NCI-H345 treated with DMSO at 0.1 percent for 48 hours (cell line): ENCODE measurements around the gene ZSWIM6.

ENCODE experiments used
- DNase-seq: peaks from one replicate; lab custom pipeline; 2025; ENCODE audit not compliant: unreplicated experiment; lab: John Stamatoyannopoulos, UW

The ZSWIM6 gene

DNA sequence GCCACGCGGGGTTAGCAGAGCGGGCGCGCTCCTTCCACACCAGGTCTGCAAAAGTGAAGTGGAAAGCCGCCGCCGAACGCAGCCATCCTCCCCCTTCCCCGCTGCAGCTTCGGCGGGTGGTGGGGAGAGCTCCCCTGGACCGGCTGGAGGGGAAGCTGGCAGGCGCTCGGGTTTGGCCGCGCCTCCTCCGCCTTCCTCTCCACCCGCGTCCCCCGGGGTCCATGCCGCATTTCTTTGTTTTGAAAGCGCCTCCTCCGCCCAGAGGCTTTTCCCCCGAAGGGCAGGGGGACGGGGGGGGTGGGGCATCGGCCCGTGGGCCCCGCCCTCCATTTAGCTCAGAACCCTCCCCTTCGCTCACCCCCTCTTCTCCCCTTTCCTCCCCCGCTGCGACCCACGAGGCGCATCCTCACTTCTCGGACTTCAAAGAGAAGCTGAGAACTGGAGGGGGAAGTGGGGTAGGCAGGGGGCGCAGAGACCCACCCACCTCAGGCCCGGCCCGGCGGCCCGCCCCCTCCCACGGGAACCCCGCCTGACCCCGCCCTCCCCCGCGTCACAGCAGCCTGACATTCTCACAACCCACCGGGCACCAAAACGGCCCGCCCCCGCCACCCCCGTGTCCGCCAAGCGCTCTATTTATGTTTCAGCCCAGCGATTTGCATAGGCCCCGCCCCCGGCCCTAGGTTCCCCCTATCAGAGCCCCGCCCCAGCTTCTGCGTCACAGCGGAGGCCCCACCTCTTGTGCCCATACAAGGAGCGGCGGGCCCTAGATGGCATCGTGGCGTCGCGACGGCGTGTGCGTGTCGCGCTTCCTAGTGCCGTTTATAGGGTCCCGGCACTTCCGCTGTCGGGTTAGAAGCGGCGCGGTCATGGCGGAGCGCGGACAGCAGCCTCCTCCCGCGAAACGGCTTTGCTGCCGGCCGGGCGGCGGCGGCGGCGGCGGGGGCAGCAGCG lies at the start of gene ZSWIM6:
Gene ZSWIM6 (plus strand): TSS at position 852 of the 951 bp plus-strand sequence. CDS start 15 bp downstream, at position 867.
- DNase-seq = peak; percentile 92

DNA sequence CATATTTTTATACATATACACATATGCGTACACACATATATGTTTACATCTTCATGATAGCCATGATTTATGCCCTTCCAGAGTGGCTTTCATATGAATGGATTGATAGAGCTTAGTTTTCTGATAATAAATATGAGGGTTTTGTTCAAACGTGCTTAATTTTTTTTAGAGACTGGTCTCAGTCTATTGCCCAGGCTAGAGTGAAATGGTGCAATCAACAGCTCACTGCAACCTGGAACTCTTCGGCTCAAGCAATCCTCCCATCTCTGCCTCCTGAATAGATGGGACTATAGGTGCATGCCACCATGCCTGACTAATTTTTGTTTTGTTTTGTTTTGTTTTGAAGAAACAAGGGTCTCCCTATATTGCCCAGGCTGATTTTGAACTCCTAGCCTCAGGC lies 48.6 kb upstream of the ZSWIM6 start:
- DNase-seq = no peak

DNA sequence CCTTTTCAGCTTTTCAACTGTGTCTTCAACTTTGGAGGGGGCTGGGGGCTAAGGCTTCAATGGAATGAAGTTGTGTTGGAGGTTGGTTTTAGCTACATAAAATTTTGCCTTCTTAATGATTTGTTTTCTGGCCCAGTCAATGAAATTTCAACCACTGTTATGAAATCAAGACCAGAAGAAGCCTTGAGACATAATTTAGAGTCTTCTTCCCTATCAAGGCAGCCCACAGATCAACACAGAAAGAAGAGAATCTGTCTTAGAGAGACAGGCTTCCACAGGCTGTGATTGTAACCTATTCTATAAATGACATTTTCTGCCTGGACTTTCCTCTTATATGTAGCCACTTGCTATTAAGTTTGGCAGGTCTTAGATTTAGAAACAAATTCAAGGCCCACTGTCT lies 46.5 kb upstream of the ZSWIM6 start:
- DNase-seq = no peak

DNA sequence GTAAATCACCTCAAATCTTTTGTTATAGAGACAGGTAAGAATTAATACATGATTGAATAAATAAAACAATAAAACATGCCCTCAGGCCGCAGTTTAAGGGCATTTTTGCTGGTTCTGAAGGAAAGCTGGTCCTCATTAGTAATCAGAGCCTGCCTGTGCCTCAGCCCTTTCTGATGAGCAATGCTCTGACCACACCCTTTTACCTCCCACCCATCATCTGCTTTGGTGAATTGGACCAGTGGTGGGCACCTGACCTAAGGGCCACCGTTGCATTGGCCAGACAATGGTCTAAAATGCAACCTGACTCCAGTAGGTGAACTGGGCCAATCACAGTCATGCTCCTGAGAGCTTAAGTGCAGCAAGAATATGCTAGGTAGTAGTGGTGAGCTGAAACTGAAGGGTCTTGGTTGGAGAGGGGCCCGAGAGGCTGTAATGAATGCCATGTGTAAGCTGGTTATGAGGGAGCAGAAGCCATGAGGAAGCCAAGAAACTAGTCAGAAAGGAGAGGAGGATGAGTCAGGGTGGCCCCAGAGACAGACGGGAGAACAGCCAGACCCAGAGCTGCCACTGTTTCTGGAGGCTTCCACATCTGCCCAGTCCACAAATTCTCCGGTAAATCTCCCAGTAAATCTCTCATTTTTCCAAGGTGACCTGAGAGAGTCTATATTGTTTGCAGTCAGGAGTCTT lies 45.5 kb upstream of the ZSWIM6 start:
- no peak for DNase-seq

DNA sequence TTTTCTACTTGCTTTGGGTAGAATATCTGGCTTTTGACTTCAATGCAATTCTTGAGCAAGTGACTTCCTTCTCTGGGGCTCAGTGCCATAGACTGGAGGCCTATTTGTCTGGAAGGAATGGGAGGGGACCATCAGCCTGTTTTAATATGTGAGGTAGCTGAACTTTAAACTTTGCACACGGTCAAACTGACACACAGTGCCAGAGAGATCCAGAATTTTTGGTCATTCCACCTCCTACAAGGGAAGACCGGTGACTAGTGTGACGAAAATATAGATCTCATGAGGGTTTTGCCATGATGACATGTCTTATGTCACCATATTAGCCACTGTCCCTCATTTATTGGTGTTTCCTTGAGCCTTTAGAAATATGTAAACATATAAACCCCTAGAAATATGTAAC lies 44.6 kb upstream of the ZSWIM6 start:
- no peak for DNase-seq

DNA sequence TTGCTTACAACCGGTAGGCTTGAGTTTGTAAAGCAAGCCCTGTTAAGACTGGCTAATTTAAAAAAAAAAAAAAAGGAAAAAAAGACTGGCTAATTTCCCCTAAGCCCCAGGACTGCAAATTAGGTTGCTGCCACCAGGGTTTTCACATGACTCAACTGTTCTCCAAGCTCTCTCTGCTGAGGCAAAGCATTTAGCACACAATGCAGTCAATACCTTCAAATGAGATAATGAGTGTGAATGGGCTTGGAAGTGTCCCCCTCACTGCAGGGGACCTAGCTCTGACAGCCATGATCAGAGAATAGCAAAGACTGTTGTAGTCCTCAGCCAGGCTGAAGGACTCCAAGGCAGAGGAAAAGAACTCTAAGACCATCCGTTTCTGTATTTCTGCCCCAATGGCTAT lies 42.8 kb upstream of the ZSWIM6 start:
- DNase-seq = no peak

DNA sequence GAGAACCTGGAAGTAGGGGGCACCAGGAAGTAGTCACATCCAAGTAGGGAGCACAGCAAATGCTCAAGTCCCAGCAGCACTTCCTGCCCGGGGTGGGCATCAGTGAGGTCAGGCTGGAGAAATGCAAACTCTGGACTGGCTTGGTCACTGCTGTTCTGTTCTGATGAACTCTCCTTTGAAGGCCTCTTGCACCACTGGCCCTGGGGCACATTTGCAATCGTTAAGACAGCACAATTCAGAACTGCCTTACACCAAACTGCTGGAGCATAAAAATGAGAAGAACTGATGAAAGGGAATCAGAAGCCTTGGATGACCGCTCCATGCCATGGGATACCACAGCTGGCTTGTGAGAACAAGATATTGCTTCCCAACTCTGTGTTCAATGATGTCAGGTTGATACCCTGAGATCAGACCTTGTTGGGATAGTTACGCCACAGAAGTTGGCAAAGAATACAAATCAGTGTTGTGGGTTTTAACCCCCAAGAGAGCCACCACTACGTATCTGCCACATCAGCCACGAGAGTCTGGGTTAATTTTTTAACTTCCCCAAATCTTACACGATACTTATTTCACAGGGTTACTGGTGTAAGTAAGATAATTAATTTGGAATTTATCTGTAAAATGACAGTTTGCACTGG lies 42.3 kb upstream of the ZSWIM6 start:
- DNase-seq = no peak

DNA sequence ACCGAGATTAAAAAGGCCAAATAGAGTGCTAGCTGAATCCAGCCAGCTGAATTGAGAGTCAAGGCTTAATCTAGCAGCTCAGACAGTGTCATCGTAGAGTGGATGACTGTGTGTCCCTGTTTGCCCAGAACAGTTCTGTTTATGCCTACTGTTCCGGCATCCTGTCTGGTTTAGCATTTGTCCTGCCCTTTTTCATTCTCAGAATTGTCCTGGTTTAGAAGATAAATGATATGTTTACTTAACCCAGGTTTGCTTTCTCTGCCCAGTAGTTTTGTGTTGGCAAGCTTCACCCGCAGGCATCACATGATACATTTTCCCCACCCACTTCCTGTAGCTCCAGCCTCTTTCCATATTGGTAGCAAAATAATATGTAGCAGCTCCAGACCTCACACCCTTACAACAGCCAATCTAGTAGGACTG lies 41.3 kb upstream of the ZSWIM6 start:
- DNase-seq = no peak

DNA sequence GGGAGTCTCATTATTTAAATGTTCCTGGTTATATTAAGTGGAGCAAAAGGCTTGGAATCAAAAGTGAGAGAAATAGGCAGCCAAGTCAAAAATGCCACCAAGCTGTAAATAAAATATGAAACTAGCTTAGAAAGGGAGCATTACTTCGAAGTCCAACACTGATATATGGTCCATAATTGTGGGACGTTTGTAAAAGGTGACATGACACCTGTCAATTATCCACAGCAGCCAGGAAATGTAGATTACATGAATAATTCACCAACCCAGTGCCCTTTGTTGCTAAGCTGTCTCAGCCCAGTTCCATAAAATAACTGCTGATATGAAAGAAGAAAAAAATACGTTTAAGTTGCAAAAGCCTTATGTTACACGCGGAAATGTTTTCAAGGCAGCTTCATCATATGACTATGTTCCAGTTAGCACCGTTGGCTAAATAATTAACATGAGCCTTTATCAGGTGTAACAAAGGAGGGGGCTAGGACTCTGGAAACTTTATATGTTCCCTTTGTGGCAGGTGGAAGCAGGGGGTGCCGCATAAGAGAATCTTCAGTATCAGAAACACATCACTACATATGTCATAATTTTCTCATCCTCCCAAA lies 39.9 kb upstream of the ZSWIM6 start:
- DNase-seq = no peak

DNA sequence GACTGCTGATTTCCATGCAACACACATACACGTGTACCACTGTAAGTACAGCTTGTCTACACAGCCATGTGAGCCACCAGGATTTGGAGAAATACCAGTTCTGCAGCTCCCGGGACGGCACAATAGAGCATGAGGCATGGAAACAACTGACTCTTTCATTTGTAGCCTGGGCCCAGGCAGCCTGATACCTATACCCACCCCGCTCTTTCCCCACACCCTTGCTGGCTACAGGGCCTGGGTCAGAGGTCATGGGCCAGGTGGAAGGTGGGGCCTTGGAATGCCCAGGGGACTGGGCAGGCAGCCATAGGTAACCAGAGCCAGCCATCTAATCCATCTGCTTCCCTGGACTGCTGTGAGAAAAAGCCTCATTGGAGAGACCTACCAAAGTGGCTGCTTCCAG lies 39.0 kb upstream of the ZSWIM6 start:
- DNase-seq = no peak

DNA sequence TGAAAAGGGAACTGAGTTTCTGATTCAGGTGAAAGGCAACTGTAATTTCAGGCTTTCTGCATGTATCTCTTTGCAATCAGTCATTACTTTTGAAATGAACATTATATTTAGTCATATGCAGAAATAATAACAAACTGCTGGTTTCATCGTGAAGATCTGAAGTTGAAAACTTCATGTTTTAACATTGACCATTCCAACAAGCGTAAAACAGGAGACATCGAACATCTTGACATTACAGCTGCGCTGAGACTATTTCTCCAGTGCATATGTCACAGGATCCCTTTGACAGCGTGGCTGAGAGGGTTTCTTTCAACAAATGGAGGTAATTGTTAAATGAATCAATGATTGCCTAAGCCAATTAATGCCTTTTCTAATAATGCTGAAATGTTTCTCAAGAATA lies 38.2 kb upstream of the ZSWIM6 start:
- DNase-seq = no peak

DNA sequence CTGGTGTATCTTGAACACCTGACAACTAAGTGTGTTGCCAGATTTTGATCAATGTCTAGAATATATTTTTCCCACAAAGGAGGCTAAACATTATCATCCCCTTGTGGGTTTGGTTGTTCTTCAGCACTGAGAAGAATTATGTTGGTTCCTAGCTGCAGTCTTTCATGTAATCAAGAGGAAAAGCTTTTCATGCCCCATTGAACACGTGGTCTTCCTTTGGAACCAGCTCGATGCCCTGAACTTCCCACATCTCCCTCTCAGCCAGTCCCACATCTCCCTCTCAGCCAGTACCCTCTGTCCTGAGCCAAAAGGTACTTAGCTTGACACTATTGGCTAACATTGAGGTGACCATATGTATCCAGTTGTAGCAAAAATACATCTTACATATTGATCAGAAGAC lies 36.7 kb upstream of the ZSWIM6 start:
- no peak for DNase-seq

DNA sequence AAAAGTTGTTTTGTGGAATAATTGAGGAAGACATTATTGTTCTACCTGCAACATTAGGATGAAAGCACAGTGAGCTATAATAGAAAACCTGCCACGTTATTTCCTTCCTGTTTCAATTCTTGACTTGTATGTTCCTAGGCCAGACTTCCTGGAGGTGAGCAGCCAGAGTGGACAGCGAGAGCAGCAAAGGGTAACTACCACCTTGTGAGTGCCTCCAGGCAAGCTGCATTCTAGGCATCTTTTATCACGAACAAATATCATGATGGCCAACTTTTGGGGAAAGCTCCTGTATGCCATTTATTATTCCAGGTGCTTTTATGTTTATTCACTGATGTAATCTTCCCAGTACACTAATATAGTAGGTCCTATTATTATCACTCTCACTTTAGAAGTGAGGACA lies 34.0 kb upstream of the ZSWIM6 start:
- DNase-seq = no peak

DNA sequence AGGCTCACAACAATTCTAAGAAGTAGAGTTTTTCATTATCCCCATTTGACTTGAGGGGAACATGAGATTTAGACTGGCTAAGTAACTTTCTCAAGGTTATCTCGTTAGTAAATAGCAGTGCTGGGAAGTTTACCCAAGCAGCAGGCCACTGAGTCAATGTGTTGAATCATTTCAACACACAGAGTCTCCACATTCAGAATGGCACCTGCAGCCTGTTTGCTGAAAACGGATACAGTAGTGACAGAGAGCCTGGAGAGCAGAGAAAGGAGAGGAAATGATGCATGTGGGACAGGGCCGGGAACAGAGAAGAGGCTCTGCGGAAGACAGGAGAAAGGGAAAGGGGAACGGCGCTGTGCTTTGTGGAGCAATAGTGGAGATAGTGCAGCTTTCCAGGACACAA lies 33.5 kb upstream of the ZSWIM6 start:
- no peak for DNase-seq

DNA sequence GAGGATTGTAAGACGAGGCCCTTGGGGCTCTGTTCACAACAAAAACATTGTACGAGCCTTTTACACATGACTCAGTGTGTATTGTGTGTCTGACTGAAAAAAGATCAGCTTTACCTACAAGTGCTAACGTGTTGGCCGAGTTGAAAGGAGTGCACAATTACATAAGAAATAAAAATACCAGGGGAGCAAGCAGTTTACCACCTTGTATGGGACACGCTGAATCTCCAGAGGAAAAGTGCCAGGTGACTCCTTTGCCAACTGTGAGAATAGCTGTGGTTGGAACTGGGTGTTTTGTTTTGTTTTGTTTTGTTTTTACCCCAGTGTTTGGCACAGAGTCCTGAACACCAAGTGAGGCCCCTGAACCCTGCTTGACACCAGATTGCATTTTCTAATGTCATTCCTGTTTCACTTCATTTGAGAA lies 32.8 kb upstream of the ZSWIM6 start:
- DNase-seq = no peak

DNA sequence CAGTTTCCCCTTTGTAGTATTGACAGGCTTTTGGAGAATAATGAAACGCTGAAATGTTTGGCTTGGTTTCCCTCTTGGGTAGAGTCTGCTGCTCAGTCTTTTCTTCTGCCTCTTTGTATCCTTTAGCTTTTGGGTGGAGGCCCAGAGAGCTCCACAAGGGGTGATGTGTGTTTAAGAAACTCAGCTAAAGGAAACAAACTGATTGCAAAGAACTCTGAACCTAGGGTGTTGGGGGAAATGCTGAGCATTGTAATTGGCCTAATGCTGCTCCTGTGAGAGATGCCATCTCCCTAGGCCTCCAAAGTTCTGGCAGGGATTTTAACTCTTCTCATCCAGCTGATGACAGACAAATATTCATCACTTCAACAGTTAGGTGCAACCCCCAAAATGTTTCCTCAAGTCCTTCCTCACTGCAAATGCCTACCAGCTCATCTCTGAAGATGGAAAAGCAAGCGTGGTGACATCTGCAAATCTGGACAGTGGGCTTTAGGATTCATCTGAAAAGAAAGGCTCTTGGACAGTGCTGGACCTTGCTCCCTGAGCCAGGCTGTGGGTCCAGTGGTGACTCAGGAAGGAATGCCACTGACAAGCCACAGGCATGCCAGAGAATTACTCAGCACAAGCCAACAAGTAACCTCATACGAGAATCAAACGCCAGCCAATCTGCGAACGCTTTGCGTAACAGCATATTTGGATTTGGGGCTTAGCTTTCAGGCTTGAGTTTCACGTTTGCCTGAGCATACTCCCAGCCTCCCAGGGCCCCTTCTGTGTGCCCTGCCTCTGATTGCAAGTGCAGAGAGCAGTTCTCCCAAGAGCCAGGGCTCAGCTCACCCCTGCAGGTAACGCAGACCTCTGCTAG lies 30.5 kb upstream of the ZSWIM6 start:
- DNase-seq = no peak

DNA sequence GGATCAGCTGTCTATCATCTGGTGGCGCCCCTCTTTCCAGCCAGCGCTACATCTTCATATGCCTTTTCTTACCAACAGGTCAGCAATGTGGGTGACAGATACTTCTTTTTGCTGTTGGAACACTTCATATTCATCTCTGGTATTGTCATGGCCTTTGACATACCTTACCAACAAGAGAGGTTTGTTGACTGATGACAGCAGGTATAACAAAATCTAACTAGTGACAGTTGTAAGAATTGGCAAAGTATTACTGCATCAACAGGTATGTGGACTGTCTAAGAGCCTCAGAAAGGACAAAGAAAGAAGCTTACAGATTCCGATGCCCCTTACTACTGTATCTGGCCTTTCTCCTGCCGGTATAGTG lies 29.9 kb upstream of the ZSWIM6 start:
- DNase-seq = no peak

DNA sequence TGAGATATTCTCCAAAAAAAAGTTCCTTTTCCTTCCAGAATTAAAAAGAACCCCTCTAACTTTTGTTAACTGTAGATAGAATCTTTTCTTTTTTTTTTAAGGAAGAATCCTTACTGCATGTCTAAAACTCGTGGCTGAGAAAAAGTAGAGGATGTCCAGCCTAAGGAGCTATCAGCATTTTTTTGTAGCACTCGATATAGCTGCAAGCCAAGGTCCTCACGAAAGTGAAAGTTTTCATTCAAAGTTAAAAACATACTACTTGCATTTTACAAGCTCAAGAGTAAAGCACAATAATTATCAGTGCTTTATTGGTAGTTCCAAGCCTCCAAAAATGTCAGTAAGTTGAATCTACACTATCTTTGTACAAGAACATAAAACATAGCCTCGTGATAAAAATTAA lies 28.7 kb upstream of the ZSWIM6 start:
- DNase-seq = no peak

DNA sequence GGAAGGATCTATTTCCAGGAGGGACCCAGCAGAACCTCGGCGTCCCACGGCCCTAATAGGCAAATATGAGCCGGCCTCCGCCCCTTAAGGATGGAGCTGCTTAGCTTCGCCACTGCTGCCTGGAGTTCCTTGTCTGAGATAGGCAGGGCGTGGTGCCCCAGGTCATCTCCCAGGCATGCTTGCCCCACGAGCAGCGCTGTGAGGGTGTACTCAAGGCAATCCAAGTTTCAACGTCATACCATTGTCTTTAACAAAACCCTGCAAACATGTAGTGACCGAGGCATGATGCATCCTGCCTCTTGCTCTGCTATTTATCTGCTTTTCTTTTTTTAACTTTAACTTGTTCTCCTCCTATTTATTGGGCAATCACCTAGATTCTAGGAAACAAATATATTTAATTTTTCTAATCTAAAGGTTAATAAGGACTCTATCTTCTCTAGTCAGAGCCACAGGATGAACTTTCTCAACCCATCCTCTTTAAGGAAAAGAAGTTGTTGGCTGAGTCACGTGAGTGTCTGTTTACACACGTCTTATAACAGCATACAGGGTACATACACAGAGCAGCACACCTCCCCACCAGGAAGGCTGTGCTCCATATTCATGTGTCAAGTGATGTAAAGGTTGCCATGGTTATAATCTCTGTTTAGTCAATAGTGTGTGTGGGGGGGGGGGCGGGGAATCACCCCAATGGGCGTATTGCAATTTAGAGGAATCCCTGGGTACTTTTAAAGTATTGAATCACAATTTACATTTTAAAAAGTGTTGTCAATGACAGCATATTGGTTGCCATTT lies 27.3 kb upstream of the ZSWIM6 start:
- no peak for DNase-seq
